Ishikawa (cell line): Measurements from ENCODE around the gene KTN1.
A peak's percentile ranks its signal among the peaks of the same experiment; 100 is the strongest.

Experiments
- CEBPB ChIP-seq: IDR thresholded peaks from 2 replicates; pipeline ENCODE4 v1.6.1; 2012
- CREB1 ChIP-seq: IDR thresholded peaks from 2 replicates; pipeline ENCODE4 v1.6.1; 2012; ENCODE audit warnings: low read depth
- EGR1 ChIP-seq: IDR thresholded peaks from 2 replicates; pipeline ENCODE4 v1.6.1; 2012
- EP300 ChIP-seq: IDR thresholded peaks from 2 replicates; pipeline ENCODE4 v1.6.1; 2012; ENCODE audit warnings: borderline replicate concordance
- FOXM1 ChIP-seq: IDR thresholded peaks from 2 replicates; pipeline ENCODE4 v1.6.1; 2012; ENCODE audit warnings: low read depth, borderline replicate concordance
- MAX ChIP-seq: IDR thresholded peaks from 2 replicates; pipeline ENCODE4 v1.6.1; 2012
- NFIC ChIP-seq: IDR thresholded peaks from 2 replicates; pipeline ENCODE4 v1.6.1; 2012
- RAD21 ChIP-seq: IDR thresholded peaks from 2 replicates; pipeline ENCODE4 v1.6.1; 2012; ENCODE audit warnings: low read depth
- REST ChIP-seq: IDR thresholded peaks from 2 replicates; pipeline ENCODE4 v1.6.1; 2012; ENCODE audit warnings: low read depth, mild to moderate bottlenecking
- TAF1 ChIP-seq: IDR thresholded peaks from 2 replicates; pipeline ENCODE4 v1.6.1; 2012; ENCODE audit warnings: low read depth, mild to moderate bottlenecking
- TCF12 ChIP-seq: IDR thresholded peaks from 2 replicates; pipeline ENCODE4 v1.6.1; 2012; ENCODE audit warnings: low read depth
- TEAD4 ChIP-seq: IDR thresholded peaks from 2 replicates; pipeline ENCODE4 v1.6.1; 2012
- USF1 ChIP-seq: IDR thresholded peaks from 2 replicates; pipeline ENCODE4 v1.6.1; 2012
- YY1 ChIP-seq: IDR thresholded peaks from 2 replicates; pipeline ENCODE4 v1.6.1; 2012; ENCODE audit warnings: low read depth
- ZBTB7A ChIP-seq: IDR thresholded peaks from 2 replicates; pipeline ENCODE4 v1.6.1; 2012; ENCODE audit warnings: low read depth

KTN1 gene

GRCh38 chr14:55604488-55604887 is 24.5 kb downstream of the KTN1 start:
- TF ChIP-seq EGR1 (no peak), TCF12 (no peak), ZBTB7A (no peak), TAF1 (no peak), NFIC (no peak), YY1 (no peak), CREB1 (no peak), TEAD4 (no peak), RAD21 (no peak), EP300 (no peak), FOXM1 (no peak), USF1 (no peak), MAX (no peak), REST (no peak), CEBPB (no peak)

GRCh38 chr14:55604900-55605418 is 25.0 kb downstream of the KTN1 start:
- TF ChIP-seq TCF12 (no peak), EP300 (no peak), RAD21 (no peak), YY1 (no peak), TAF1 (no peak), CREB1 (no peak), ZBTB7A (no peak), FOXM1 (no peak), USF1 (no peak), EGR1 (no peak), MAX (no peak), TEAD4 (no peak), REST (no peak), NFIC (no peak), CEBPB (no peak)

GRCh38 chr14:55605793-55606192 is 25.8 kb downstream of the KTN1 start:
- TF ChIP-seq EGR1 (no peak), NFIC (0 out of 2 replicates have a peak, but pooled peaks have one; percentile 26), YY1 (no peak), USF1 (no peak), TCF12 (no peak), REST (no peak), TAF1 (no peak), EP300 (no peak), FOXM1 (peak; percentile 47), RAD21 (no peak), MAX (no peak), CEBPB (no peak), CREB1 (no peak), TEAD4 (peak; percentile 97), ZBTB7A (no peak)

GRCh38 chr14:55607386-55607785 is 27.4 kb downstream of the KTN1 start:
- TF ChIP-seq USF1 (no peak), RAD21 (no peak), ZBTB7A (no peak), NFIC (no peak), EP300 (no peak), EGR1 (no peak), YY1 (no peak), FOXM1 (no peak), TEAD4 (no peak), TCF12 (no peak), REST (no peak), CREB1 (no peak), MAX (no peak), TAF1 (no peak), CEBPB (no peak)
